ENCODE data around the gene POU3F1.

POU3F1 gene

DNA sequence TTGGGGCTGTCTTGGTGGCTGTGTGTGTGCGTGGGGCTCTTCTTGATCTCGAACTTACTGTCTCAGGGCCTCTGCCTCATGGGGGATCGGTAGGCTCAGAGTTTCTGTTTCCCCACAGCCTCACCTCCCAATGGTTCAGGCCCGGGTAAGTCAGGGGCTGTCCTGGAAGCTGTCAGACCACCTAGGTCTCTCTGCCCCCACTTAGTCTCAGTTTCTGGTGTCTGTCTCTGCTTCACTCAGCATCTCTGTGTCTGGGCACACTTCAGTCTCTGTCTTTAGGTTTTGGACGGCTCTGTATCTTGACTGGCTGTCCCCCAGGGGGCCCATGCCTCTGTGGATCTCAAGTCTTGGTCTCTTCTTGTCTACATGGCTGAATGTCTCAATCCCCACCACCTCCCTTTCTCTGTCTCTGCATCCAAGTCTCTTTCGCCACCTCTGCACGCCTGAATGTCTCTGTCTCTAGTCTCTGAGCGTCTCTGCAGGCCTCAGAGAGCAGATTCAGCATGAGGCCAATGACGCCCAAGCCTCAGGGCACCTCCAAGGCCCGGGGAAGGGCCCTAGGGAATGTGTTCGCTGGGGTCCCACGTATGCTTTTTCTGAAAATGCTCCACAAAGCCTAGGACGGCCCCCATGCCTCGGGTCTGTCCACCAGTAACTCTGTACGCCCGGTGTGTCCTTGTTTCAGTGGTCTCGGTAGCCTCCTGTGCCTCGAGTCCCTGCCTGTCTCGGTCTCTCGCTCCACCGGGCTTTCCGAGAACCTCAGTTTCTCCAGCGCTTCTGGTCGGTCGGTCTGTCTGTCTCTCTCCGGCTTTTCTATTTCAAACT is 42.1 kb downstream of the POU3F1 start:
- DNase-seq (ENCODE audit: low spot score), result no peak

DNA sequence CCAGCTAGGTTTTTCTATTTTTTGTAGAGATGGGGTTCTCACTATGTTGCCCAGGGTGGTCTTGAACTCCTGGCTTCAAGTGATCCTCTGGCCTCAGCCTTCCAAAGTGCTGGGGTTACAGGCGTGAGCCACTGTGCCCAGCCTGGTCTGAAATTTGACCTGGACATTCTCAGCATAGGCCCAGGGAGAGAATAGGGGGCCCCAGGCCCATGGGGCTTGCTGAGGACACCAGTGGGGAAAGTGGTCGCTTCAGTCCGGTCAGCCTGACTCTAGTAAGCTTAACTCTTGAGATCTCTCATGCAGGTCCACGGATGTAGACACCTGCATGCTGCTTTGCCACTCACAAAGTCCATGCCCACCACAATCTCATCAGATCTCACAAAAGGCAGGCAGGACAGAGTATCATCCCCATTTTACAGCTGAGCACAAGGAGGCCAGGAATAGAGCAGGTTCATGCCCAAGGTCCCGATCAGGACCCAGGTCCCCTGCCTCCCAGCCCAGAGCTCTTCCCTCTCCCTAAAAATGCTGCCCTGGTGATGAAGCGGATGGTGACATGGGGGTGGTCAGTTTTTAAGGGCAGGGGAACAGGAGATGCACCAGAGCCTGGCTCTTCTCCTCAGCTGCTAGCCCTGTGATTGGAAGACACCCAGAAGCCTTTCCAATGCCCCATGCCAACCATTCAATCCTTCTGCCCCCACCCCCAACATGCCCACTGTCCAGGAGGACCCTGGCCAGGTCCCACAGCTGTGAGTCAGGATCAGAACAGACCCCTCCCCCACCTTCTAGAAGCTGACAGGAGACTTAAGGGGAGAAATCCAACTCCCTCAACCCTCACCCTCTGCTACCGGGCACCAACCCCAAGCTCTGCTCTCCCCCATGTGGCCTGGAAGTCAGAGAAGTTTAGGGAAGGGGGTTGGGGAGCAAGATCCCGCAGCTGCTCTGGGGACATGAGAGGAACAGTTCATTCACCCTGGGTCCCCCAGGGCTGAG is 43.0 kb downstream of the POU3F1 start:
- no peak for DNase-seq (ENCODE audit: low spot score)

DNA sequence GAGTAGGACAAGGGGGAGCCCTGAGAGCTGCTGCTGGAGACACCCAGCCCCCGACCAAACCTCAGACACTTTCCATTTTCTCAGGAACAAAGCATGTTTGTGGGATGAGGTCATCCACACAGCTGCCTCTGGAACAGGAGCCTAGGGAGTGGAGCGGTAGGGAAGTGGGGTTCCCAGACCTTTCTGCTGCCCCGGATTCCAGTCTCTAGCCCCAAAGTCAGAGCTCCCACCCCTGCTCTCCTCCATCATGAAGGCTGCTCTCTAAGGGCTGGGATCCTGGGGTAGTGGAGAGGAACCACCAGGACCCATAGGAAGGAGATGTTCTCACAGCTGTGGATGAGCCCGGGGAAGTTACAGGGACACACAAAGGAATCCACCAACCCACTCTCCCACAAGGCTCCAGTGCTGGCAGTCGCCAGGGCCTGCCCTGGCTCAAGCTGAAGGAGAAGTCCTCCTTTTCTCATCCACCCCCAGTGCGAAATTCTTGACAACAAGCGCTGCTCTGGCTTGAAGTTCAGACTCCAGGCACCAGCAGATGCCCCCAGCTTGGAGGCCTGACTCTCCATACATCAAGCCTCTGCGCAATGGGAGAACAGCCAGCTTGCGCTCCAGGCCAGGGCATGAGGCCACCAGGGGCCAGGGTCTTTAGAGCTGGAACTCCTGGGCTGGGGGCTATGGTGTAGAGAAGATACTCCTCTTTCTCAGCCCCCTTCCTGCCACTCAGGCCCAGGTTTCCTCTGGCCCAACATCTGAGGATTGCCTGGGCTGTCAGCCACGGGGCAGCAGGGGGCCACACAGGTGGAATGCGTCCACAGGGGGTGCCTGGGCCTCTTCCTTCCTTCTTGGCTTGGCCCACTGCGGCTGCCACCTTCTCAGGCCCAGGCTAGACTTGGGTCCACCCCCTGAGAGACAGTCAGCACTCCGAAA is 45.8 kb downstream of the POU3F1 start:
- DNase-seq (ENCODE audit: low spot score), result peak; percentile 46

DNA sequence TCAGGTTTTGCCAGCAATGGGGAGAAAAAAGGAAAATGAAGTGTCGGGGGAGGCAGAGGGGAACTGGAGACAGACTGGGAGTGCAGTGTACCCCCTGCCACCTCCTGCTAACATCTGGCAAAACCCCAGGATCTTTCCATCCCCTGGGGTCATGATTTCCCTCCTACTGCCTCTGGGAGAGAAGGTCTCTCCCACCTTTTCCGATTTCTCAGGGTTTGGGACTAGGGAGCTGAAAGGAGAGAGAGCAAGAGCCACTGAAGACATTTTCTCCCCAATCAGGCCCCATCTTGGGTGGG is 46.4 kb downstream of the POU3F1 start:
- DNase-seq (ENCODE audit: low spot score), result no peak

DNA sequence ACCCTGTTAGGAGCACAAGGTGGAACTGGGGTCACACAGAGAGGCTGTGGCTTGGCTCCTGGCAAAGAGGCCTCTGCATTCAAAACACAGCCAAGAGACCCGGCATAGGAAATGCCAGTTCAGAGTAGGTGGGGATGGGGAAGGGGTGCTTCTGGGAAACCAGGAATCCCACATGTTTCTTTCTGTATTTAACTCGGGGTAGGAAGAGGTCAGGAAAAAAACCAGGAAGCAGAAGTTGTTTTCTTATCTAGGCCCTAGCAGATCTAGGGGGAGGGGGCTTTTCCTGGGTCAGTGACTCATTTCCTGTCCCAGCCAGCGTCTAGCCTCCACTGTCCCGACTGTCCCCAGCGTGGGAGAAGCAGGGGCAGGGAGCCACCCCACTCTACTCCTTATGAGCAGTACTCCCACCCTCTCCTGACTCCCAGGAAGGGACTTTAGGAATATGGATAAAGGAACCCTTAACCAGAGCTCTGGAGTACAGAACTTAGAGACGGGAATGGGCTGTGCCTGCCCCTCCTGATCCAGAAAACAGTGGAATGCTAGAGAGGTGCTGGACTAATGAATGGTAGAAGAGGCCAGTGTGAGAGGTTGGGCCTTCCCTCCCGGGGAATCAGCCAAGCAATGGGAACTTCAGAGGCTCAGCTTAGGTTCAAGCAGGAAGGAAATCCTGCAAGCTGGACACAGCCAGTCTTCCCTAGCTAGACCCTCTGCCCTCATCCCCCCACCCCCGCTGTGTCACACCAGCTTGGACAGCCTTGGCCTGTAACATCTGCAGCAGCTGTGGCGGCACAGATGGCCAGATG is 47.0 kb downstream of the POU3F1 start:
- DNase-seq (ENCODE audit: low spot score), result no peak

DNA sequence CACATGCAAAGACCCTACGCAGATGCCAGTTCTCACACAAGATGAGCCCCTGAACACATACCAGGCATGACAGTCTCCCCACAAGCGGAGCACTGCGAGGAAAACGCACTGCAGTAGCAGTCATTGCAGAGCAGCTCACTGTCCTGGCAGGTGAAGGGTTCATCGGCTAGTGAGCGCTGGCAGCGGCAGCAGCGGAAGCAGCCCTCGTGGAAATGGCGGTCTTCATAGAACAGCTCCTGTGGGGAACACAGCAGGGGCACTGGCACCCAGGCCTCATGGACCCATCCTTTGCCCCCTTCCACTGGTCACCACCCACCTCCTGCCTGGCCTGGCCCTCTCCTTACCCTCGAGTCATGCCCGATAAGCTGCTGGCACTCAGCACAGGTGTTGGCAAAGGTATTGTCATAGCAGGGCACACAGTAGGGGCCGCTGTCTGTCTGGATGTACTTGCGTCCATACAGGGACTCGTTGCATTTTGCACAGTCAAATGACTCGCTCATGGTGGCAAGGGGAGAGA is 47.6 kb downstream of the POU3F1 start:
- no peak for DNase-seq (ENCODE audit: low spot score)

DNA sequence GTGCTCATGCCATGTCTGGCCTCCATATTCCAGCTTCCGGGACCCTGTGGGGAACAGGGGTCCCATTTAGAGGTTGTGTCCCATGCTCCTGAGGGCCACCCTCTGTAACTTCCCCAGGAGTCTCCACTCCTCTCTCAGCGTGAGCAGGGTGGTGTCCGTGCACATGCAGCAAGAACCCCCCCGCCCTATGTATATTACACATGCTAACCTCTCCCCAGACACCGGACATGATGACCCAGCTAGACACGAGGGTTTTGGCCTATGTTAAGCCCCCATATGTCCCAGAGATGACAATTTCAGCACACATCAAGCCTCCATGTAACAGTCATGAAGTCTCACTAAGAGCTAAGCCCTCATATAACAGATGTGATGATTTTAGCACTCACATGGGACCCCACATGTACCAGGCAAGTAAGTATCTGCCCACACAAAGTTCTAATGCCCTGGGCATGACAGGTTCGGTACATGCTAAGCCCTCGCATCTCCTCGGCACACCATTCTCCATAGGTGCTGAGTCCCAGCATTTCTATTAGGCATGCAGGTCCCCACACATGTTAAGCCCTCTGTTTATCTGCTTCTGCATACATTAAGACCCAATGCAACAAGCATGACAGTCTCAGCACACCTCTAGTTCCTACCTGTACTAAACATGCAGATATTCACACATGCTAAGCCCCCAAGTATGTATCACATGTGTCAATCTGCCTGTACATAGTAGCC is 48.3 kb downstream of the POU3F1 start:
- no peak for DNase-seq (ENCODE audit: low spot score)

DNA sequence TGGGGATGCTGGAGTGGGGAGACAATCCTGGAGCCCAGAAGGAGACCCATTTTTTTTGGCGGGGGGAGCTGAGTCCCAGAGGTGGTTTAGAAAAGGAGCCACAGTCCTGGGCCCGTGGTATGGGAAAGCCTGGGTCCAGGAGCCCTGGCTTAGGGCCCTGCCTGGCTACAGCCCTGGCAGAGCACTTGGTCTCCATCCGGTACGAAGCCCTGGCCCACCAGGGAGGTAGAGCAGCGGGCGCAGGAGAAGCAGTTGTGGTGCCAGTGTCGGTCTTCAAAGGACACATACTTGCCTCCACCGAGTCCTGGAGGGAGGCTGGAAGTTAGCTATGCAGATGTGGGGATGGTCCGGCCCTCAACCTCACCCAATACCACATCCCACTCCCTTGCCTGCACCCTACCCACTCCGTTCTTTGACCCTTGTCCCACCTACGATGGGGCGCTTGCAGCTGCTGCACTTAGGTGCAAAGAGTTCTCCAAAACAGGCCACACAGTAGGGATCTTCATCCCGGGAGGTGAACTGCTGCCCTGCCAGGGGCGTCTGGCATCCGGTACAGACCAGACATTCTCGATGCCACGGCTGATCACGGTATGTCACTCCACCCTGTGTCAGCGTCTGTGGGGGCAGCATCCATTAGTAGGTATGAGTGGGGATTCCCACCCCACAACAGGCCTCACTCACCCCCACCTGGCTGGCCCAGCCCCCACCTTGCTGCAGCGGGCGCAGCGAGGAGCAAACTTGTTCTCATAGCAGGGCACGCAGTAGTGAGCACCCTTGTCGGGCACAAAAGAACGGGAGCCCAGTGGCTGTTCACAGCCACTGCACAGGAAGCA is 49.1 kb downstream of the POU3F1 start:
- DNase-seq (ENCODE audit: low spot score), result no peak

DNA sequence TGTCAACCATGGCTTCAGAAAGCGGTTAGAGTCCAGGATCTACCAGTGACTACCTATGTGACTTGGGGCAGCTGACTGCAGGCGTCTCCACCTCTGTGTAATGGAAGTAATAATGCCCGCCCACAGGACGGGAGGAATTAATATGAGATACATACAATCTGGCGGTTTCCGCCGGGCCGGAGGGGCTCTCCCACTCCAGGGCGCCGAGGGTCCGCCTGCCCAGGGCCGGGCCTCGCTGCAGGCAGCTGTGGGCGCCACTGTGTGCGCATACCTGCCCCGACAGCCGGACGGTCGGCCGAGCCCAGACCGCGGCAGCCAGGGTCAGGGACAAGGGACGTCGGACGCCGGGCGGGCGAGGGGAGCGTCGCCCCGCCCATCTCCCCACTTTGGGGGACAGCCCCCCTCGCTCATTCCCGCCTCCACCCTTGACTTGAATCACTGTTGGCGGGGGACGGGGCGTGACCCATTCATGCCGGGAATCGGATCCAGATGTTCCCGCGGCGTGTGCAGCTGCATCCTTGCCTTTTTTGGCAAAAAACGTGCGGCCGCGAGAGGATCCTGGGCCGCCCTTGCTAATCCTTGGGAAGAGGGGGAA is 50.7 kb downstream of the POU3F1 start:
- peak; percentile 71 for DNase-seq (ENCODE audit: low spot score)

DNA sequence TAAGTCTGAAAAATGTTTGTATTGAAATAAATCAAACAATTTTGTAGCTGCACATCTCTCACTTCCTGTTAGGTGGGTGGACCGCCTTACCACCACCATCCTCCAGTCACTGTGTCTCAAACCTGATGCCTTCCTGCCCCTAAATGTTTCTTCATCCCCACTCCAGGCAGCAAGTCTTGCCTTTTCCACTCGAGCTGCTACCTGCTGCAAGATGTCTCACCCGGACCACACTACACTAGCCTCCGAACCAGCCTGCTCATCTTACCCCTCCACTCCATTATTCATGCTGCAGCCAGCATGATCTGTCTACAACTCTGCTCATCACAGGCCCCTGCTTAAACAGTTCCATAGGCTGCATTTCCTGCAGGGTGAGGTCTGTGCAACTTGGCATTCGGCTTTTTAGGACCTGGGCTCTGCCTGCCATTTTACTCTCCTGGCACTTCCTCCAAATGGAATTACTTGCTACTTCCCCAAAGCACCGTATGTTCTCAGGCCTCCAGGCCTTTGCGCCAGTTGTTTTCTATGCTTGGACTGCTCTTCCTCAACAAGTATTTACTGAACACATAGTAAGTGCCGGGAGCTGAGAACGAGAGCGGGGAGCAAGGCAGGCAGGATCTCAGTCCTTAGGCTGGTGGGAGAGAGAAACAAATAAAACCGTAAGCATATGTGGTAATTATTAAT is 51.6 kb downstream of the POU3F1 start:
- no peak for DNase-seq (ENCODE audit: low spot score)

Data from iPS-NIHi11 (cell line).